AG09319 (cell line): ENCODE results near the gene UQCRC2.
"Not testable (repeated sequence)": the region's sequence is repeated elsewhere in the genome, so short reads cannot be mapped to it uniquely, and the experiment has no call there.

ENCODE experiments used
- DNase-seq: peaks from one replicate; pipeline ENCODE4 v3.0.0-alpha.2; 2010; ENCODE audit warnings: low read depth; ENCODE audit errors: extremely low read depth
- CTCF ChIP-seq: IDR thresholded peaks from 2 replicates; pipeline ENCODE4 v1.5.1; 2011; ENCODE audit warnings: low read depth, mild to moderate bottlenecking, inconsistent platforms, low read length, moderate library complexity

UQCRC2 gene

GRCh38 chr16:21994856-21995465 is 41.8 kb downstream of the UQCRC2 start:
- no peak for TF ChIP-seq CTCF
- no peak for DNase-seq

- DNase-seq: no peak
- TF ChIP-seq CTCF: no peak
Observed at GRCh38 chr16:21996923-21997696, 43.9 kb downstream of the UQCRC2 start.

- no peak for TF ChIP-seq CTCF
- DNase-seq: no peak
Observed at GRCh38 chr16:21997697-21998480, 44.7 kb downstream of the UQCRC2 start.

GRCh38 chr16:22001591-22001990 is 48.4 kb downstream of the UQCRC2 start:
- TF ChIP-seq CTCF: no peak
- DNase-seq: no peak

- not testable (repeated sequence) for DNase-seq
Observed at GRCh38 chr16:22002047-22002446, 48.9 kb downstream of the UQCRC2 start.

GRCh38 chr16:22003195-22003594 is 50.0 kb downstream of the UQCRC2 start:
- TF ChIP-seq CTCF: no peak
- DNase-seq: no peak

GRCh38 chr16:22004341-22004740 is 51.2 kb downstream of the UQCRC2 start:
- DNase-seq: no peak
- TF ChIP-seq CTCF: no peak
